Measurements from ENCODE around the gene ZNF611.

ZNF611 gene

GRCh38 chr19:52658595-52658994, 76.2 kb downstream of the ZNF611 start:
- Histone ChIP-seq H3K18ac (ENCODE audit: low read length) (no peak overlapping the region), H3K36me3 (ENCODE audit: control insufficient read depth in 1 of 2, insufficient read depth in 2 of 2, low read length in 2 of 2) (peaks cover 43 to 68% of the 10 kb centered on the region in 2 experiments), H3K27me3 (ENCODE audit: insufficient read depth, low read length) (no peaks in the 10 kb centered on the region), H3K23ac (ENCODE audit: low read length) (no peak overlapping the region), H3K79me2 (ENCODE audit: control insufficient read depth, insufficient read depth, low read length, poor library complexity) (peaks cover 4% of the 10 kb centered on the region), H2BK12ac (ENCODE audit: low read length) (no peak overlapping the region), H3K79me1 (ENCODE audit: low read length) (peaks cover 10% of the 10 kb centered on the region), H3K14ac (ENCODE audit: low read length) (no peak overlapping the region), H2AK5ac (ENCODE audit: low read length) (no peak overlapping the region), H3K4ac (ENCODE audit: low read depth, low read length) (no peak overlapping the region), H3K9ac (ENCODE audit: low read length) (no peak overlapping the region), H3K27ac (ENCODE audit: low read depth, low read length) (no peak overlapping the region), H3K9me3 (ENCODE audit: insufficient read depth, low read depth, low read length) (no peaks in the 10 kb centered on the region), H3K4me3 (ENCODE audit: low read depth, low read length) (no peak overlapping the region), H3K4me1 (ENCODE audit: control insufficient read depth in 1 of 2, insufficient read depth in 2 of 2, low read length in 2 of 2) (peaks cover 13 to 22% of the 10 kb centered on the region in 2 experiments), H4K8ac (ENCODE audit: low read depth, low read length) (no peak overlapping the region), H2BK120ac (ENCODE audit: insufficient read depth, low read length, poor library complexity) (no peak overlapping the region), H4K91ac (ENCODE audit: low read depth, low read length) (no peak overlapping the region), H2AFZ (ENCODE audit: insufficient read depth, low read length, poor library complexity) (no peak overlapping the region), H2BK5ac (ENCODE audit: low read depth, low read length, poor library complexity) (no peak overlapping the region), H3K4me2 (ENCODE audit: low read length) (no peak overlapping the region), H4K12ac (ENCODE audit: low read depth, low read length) (no peak overlapping the region)
- peak in 1 of 2 donors; percentile 46 for DNase-seq
- WGBS (ENCODE audit: extremely low coverage, insufficient coverage, insufficient read length) = no CpG with 5 or more reads among the region's 5 CpGs

- H4K8ac ChIP-seq (ENCODE audit: low read depth, low read length) = no peak overlapping the region
- H4K91ac ChIP-seq (ENCODE audit: low read depth, low read length) = no peak overlapping the region
- H3K4me1 ChIP-seq (ENCODE audit: control insufficient read depth in 1 of 2, insufficient read depth in 2 of 2, low read length in 2 of 2) = peaks cover 8 to 11% of the 10 kb centered on the region in 2 experiments
- no peak overlapping the region for H3K23ac ChIP-seq (ENCODE audit: low read length)
- no peak overlapping the region for H3K4me2 ChIP-seq (ENCODE audit: low read length)
- H3K18ac ChIP-seq (ENCODE audit: low read length) = no peak overlapping the region
- H3K9me3 ChIP-seq (ENCODE audit: insufficient read depth, low read depth, low read length) = peaks cover 2% of the 10 kb centered on the region
- H2AK5ac ChIP-seq (ENCODE audit: low read length) = no peak overlapping the region
- no peaks in the 10 kb centered on the region for H3K79me2 ChIP-seq (ENCODE audit: control insufficient read depth, insufficient read depth, low read length, poor library complexity)
- no peaks in the 10 kb centered on the region for H3K27me3 ChIP-seq (ENCODE audit: insufficient read depth, low read length)
- H3K14ac ChIP-seq (ENCODE audit: low read length) = no peak overlapping the region
- H3K9ac ChIP-seq (ENCODE audit: low read length) = no peak overlapping the region
- H2AFZ ChIP-seq (ENCODE audit: insufficient read depth, low read length, poor library complexity) = no peak overlapping the region
- H3K79me1 ChIP-seq (ENCODE audit: low read length) = peaks cover 7% of the 10 kb centered on the region
- H2BK5ac ChIP-seq (ENCODE audit: low read depth, low read length, poor library complexity) = no peak overlapping the region
- H2BK120ac ChIP-seq (ENCODE audit: insufficient read depth, low read length, poor library complexity) = no peak overlapping the region
- peaks cover 30 to 56% of the 10 kb centered on the region in 2 experiments for H3K36me3 ChIP-seq (ENCODE audit: control insufficient read depth in 1 of 2, insufficient read depth in 2 of 2, low read length in 2 of 2)
- H4K12ac ChIP-seq (ENCODE audit: low read depth, low read length) = no peak overlapping the region
- WGBS (ENCODE audit: extremely low coverage, insufficient coverage, insufficient read length) = no CpG with 5 or more reads among the region's 4 CpGs
- no peak overlapping the region for H2BK12ac ChIP-seq (ENCODE audit: low read length)
- peak; percentile 55 to 80 for DNase-seq
- H3K27ac ChIP-seq (ENCODE audit: low read depth, low read length) = no peak overlapping the region
- H3K4me3 ChIP-seq (ENCODE audit: low read depth, low read length) = no peak overlapping the region
- H3K4ac ChIP-seq (ENCODE audit: low read depth, low read length) = no peak overlapping the region
Measured at GRCh38 chr19:52653161-52653560, 81.7 kb downstream of the ZNF611 start.

All from trophoblast cell (in vitro differentiated cells and primary cell).